ENCODE measurements around the gene IGFL3. TPM values are rescaled to one million over a fixed set of nuclear protein-coding genes. Genes with fewer than 3 reads are reported as not detected.

IGFL3 gene
- total RNA-seq, 4 donors from 2014 or later, result not detected

DNA sequence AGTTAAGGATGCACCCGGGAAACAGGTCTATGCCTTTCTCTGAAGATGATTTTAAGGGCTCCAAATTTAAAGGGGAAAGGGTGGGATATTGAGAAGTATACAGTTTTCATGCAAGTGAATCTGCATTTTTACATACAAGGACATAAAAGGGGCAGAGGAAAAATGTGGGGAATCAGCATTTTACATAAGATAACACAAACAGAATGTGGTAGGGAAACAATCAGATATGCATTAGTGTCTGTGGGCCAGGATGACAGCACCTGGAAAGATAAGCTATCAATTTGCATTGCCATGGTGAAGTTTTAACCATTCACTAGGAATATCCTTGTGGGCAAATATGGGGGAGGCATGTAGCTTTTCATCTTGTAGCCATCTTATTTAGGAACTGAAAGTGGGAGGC lies 24.1 kb downstream of the IGFL3 start:
- H3K9me3 ChIP-seq, result no peaks in the 10 kb centered on the region
- H3K4me3 ChIP-seq, result no peak overlapping the region
- ATAC-seq, result no peak
- in situ Hi-C loops (cut with MboI; ENCODE audit: low sequenced_read_pairs in 4 of 4) (no loop called here), intact Hi-C loops (cut with DNase I; ENCODE audit: low total_unique reads) (no loop called here)
- H3K36me3 ChIP-seq, result no peaks in the 10 kb centered on the region
- DNase-seq, result no peak
- H3K27me3 ChIP-seq, result peaks cover 3 to 17% (median 11%) of the 10 kb centered on the region in 3 donors
- no peaks in the 10 kb centered on the region for H3K4me1 ChIP-seq
- TF ChIP-seq, protein P1, sequence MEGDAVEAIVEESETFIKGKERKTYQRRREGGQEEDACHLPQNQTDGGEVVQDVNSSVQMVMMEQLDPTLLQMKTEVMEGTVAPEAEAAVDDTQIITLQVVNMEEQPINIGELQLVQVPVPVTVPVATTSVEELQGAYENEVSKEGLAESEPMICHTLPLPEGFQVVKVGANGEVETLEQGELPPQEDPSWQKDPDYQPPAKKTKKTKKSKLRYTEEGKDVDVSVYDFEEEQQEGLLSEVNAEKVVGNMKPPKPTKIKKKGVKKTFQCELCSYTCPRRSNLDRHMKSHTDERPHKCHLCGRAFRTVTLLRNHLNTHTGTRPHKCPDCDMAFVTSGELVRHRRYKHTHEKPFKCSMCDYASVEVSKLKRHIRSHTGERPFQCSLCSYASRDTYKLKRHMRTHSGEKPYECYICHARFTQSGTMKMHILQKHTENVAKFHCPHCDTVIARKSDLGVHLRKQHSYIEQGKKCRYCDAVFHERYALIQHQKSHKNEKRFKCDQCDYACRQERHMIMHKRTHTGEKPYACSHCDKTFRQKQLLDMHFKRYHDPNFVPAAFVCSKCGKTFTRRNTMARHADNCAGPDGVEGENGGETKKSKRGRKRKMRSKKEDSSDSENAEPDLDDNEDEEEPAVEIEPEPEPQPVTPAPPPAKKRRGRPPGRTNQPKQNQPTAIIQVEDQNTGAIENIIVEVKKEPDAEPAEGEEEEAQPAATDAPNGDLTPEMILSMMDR (IDR thresholded peaks at IDR 0.05 in 4 of 5, conservative IDR thresholded peaks at IDR 0.05 in 1 of 5), result no peak
- no peak for TF ChIP-seq POLR2A (IDR thresholded peaks at IDR 0.05)
- H3K27ac ChIP-seq, result no peak overlapping the region

DNA sequence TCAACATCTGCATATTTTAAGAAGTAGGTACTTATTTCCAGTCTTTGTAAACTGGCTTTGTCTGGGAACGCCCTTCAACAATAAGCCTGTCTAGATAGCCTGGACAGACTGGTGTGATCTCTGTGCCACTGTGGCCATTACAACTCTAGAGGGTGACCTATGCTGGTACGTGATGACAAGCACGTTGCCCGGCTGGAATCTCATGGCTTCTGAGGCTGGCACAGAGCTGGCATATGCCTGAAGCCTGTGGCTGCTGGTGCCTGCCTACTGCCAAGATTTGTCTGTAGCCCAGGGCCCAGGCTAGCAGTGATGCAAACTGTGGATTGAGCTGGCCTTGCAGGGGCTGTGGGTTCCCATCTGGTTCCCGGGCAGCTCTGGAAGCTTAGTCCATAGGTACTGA lies 34.0 kb downstream of the IGFL3 start:
- ATAC-seq (no peak), DNase-seq (no peak)
- Histone ChIP-seq H3K27ac (no peak overlapping the region), H3K27me3 (peaks cover 0 to 12% (median 8%) of the 10 kb centered on the region in 3 donors), H3K9me3 (peaks cover 0 to 9% (median 0%) of the 10 kb centered on the region in 3 donors), H3K36me3 (no peaks in the 10 kb centered on the region), H3K4me1 (no peaks in the 10 kb centered on the region), H3K4me3 (no peak overlapping the region)
- intact Hi-C loops (cut with DNase I; ENCODE audit: low total_unique reads), result no loop called here
- TF ChIP-seq, protein P1 (IDR thresholded peaks at IDR 0.05 in 4 of 5, conservative IDR thresholded peaks at IDR 0.05 in 1 of 5), result no peak
- no peak for TF ChIP-seq POLR2A (IDR thresholded peaks at IDR 0.05)
- in situ Hi-C loops (cut with MboI; ENCODE audit: low sequenced_read_pairs in 4 of 4), result no loop called here

DNA sequence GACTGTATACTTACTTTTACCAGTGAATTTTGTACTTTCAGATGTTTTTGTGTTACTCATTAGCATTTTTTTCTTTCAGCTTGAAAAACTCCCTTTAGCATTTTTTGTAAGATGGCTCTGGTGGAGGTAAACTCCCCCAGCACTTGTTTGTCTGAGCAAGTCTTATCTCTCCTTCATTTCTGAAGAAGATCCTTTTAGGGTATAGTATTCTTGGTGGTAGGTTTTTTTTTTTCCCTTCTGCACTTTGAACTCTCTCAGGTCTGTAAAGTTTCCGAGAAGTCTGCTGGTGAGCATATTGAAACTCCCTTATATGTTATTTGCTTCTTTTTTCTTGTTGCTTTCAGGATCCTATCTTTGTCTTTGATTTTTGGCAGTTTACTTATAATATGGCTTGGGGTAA lies 35.1 kb downstream of the IGFL3 start:
- Histone ChIP-seq H3K36me3 (no peaks in the 10 kb centered on the region), H3K4me1 (no peaks in the 10 kb centered on the region), H3K27ac (no peak overlapping the region), H3K4me3 (no peak overlapping the region), H3K9me3 (peaks cover 0 to 9% (median 0%) of the 10 kb centered on the region in 3 donors), H3K27me3 (peaks cover 0 to 12% (median 8%) of the 10 kb centered on the region in 3 donors)
- intact Hi-C loops (cut with DNase I; ENCODE audit: low total_unique reads) (no loop called here), in situ Hi-C loops (cut with MboI; ENCODE audit: low sequenced_read_pairs in 4 of 4) (loop anchor here in 3 of 4 donors (10.0 kb wide), 2 partner anchors 95 to 175 kb away; no protein-coding TSS in a partner anchor)
- no peak for TF ChIP-seq POLR2A (IDR thresholded peaks at IDR 0.05)
- TF ChIP-seq, protein P1 (IDR thresholded peaks at IDR 0.05 in 4 of 5, conservative IDR thresholded peaks at IDR 0.05 in 1 of 5), result no peak
- no peak for ATAC-seq
- no peak for DNase-seq

DNA sequence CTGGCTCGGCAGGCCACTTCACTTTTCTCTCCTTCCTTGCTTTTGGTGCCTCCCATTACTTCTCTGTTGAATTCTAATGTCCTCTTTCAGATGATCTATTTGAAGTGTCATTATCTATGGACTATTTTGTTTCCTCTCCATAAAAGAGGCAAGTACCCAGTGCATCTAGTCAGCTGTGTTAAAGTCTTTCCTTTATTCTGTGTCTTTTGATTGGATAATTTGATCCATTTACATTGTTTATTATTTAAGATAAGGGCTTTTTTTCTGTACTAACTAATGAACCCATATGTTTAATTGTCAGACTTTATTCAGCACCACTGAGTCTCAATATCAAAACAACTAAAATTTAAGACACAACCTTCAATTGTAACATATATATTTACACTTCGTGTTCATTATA lies 36.4 kb downstream of the IGFL3 start:
- Histone ChIP-seq H3K9me3 (peaks cover 0 to 9% (median 0%) of the 10 kb centered on the region in 3 donors), H3K4me3 (no peak overlapping the region), H3K36me3 (no peaks in the 10 kb centered on the region), H3K4me1 (no peaks in the 10 kb centered on the region), H3K27me3 (peaks cover 0 to 12% (median 8%) of the 10 kb centered on the region in 3 donors), H3K27ac (no peak overlapping the region)
- ATAC-seq (no peak), DNase-seq (no peak)
- in situ Hi-C loops (cut with MboI; ENCODE audit: low sequenced_read_pairs in 4 of 4) (loop anchor here in 3 of 4 donors (10.0 kb wide), 2 partner anchors 97 to 177 kb away; no protein-coding TSS in a partner anchor), intact Hi-C loops (cut with DNase I; ENCODE audit: low total_unique reads) (no loop called here)
- TF ChIP-seq, protein P1 (IDR thresholded peaks at IDR 0.05 in 4 of 5, conservative IDR thresholded peaks at IDR 0.05 in 1 of 5), result no peak
- no peak for TF ChIP-seq POLR2A (IDR thresholded peaks at IDR 0.05)

DNA sequence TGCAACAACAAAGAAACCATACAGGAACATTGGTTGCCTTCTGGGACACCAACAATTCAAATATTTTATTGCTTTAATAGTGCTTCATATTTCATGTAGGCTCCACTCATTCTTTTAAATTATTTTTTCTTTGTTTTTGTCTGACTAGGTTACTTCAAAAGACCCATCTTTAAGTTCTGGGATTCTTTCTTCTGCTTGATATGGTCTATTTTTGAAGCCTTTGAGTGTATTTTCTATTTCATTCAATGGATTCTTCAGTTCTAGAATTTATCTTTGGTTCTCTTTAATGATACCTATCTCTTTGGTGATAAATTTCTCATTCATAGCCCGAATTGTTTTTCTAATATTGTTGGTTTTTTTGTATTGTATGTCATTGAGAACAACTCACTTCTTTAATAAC lies 38.6 kb downstream of the IGFL3 start:
- Histone ChIP-seq H3K27me3 (peaks cover 0 to 13% (median 12%) of the 10 kb centered on the region in 3 donors), H3K9me3 (peaks cover 0 to 9% (median 0%) of the 10 kb centered on the region in 3 donors), H3K36me3 (no peaks in the 10 kb centered on the region), H3K4me3 (no peak overlapping the region), H3K4me1 (no peaks in the 10 kb centered on the region), H3K27ac (no peak overlapping the region)
- DNase-seq (no peak), ATAC-seq (no peak)
- in situ Hi-C loops (cut with MboI; ENCODE audit: low sequenced_read_pairs in 4 of 4), result loop anchor here in 3 of 4 donors (10.0 kb wide), 2 partner anchors 99 to 179 kb away; no protein-coding TSS in a partner anchor
- intact Hi-C loops (cut with DNase I; ENCODE audit: low total_unique reads), result no loop called here
- TF ChIP-seq, protein P1 (IDR thresholded peaks at IDR 0.05 in 4 of 5, conservative IDR thresholded peaks at IDR 0.05 in 1 of 5), result no peak
- TF ChIP-seq POLR2A (IDR thresholded peaks at IDR 0.05), result no peak

Measured in gastrocnemius medialis (tissue), 4 donors.